Body of pancreas (tissue), 4 donors: Measurements from ENCODE around the gene UROD.

ENCODE experiments used
- POLR2A ChIP-seq, 3 donors: fragments of 450-650 bp; IDR thresholded peaks; one replicate each; pipeline ENCODE4 v1.6.1; 2016; ENCODE audit warnings: antibody characterized with exemption in 3 of 3, mild to moderate bottlenecking in 2 of 3
- TF ChIP-seq, protein P1 (sequence below), 7 experiments: fragments of 450-650 bp in 4 of 7; fragments of 200-600 bp in 3 of 7; sonication (generic) in 3 of 7; IDR thresholded peaks; one replicate each; pipeline ENCODE4 v1.5.1; 2016 to 2019; ENCODE audit warnings: antibody characterized with exemption in 7 of 7

- TF ChIP-seq, protein P1, sequence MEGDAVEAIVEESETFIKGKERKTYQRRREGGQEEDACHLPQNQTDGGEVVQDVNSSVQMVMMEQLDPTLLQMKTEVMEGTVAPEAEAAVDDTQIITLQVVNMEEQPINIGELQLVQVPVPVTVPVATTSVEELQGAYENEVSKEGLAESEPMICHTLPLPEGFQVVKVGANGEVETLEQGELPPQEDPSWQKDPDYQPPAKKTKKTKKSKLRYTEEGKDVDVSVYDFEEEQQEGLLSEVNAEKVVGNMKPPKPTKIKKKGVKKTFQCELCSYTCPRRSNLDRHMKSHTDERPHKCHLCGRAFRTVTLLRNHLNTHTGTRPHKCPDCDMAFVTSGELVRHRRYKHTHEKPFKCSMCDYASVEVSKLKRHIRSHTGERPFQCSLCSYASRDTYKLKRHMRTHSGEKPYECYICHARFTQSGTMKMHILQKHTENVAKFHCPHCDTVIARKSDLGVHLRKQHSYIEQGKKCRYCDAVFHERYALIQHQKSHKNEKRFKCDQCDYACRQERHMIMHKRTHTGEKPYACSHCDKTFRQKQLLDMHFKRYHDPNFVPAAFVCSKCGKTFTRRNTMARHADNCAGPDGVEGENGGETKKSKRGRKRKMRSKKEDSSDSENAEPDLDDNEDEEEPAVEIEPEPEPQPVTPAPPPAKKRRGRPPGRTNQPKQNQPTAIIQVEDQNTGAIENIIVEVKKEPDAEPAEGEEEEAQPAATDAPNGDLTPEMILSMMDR (IDR thresholded peaks at IDR 0.05) = no peak
- TF ChIP-seq POLR2A (IDR thresholded peaks at IDR 0.05) = no peak
Observed at GRCh38 chr1:45023663-45024062, 11.6 kb downstream of the UROD start.
